Measurements from ENCODE around the gene PSMC3.

PSMC3 gene

DNA sequence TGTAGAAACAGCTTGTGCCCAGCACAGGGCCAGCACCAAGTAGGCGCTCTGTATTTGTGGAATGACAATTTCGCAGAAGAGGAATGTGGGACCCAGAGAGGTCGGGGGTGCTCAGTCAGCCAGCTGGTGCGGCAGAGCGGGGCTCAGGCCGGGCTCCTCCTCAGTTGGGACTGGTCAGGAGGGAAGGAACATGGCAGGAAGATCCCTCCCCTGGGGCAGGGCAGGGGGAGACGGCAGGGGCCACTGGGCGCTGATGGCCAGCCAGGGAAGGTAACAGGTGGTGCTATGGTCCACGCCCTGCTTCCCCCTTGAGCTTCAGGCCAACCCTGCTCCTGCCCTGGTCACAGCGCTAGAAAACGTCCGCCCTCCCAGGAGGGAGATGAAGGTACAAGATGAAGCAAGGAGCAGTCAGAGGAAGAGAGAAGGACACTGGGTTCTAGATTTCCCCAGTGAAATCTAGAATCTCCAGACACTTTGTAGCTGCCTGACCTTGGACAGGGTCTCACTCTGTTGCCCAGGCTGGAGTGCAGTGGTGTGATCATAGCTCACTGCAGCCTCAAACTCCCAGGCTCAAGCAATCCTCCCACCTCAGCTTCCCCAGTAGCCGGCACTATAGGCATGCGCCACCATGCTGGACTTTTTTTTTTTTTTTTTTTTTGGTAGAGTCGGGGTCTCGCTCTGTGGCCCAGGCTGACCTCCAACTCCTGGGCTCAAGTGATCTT is 34.4 kb downstream of the PSMC3 start:
- CTCF ChIA-PET, result interaction anchor here (0.6 to 0.8 kb wide), 2 partner anchors 17 to 60 kb away, joined by 3 read pairs; no protein-coding TSS in a partner anchor
- POLR2A ChIA-PET, result interaction anchor here (1.4 to 1.6 kb wide), 2 partner anchors 16 to 35 kb away, joined by 3 to 6 read pairs; partner anchors contain the start of gene SLC39A13
- DNase-seq (ENCODE audit: extremely low spot score), result no peak
- TF ChIP-seq CTBP1 (IDR thresholded peaks at IDR 0.05; ENCODE audit: borderline replicate concordance), result no peak

DNA sequence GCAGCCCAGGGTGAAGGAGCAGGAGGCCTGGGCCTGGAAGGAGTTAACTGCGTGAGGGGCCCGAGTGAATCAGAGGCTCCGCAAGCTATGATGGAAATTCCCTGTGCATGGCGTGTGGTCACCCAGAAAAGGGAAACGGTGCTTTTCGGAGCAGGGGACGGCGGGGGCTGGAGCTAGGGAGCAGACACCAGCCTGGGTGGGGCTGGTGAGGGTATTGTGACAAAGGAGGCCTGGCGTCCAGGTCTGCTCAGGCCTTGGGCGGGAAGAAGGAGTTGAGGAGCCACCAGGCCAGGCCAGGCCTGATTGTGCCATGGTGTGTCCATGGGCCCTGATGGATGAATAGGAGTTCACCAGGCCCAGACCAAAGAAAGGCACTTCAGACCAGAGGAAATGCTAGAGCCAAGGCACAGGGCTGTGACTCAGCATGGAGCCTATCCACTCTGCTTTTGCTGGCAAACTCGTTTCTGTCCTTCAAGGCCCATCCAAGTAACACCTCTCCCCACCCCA is 35.1 kb downstream of the PSMC3 start:
- TF ChIP-seq FOXM1 (IDR thresholded peaks at IDR 0.05; ENCODE audit: borderline replicate concordance) (no peak), TARDBP (IDR thresholded peaks at IDR 0.05) (no peak), CTBP1 (IDR thresholded peaks at IDR 0.05; ENCODE audit: borderline replicate concordance) (no peak), ARNT (IDR thresholded peaks at IDR 0.05) (no peak), PKNOX1 (IDR thresholded peaks at IDR 0.05) (no peak), L3MBTL2 (conservative IDR thresholded peaks at IDR 0.05) (no peak), BHLHE40 (IDR thresholded peaks at IDR 0.05; ENCODE audit: borderline replicate concordance) (no peak), HDGF (IDR thresholded peaks at IDR 0.05; ENCODE audit: borderline replicate concordance) (no peak), ELF4 (IDR thresholded peaks at IDR 0.05) (no peak), SP1 (IDR thresholded peaks at IDR 0.05) (no peak), ZNF384 (IDR thresholded peaks at IDR 0.05) (no peak), FOXK2 (IDR thresholded peaks at IDR 0.05) (no peak), FOXA1 (IDR thresholded peaks at IDR 0.05) (no peak), NFRKB (IDR thresholded peaks at IDR 0.05) (no peak), SUZ12 (IDR thresholded peaks at IDR 0.05) (no peak), LEF1 (IDR thresholded peaks at IDR 0.05; ENCODE audit: borderline replicate concordance) (no peak)
- POLR2A ChIA-PET, result interaction anchor here (1.4 to 2.2 kb wide), 3 partner anchors 9 to 36 kb away, joined by 3 to 6 read pairs (median 5); partner anchors contain the start of gene SLC39A13
- no peak for DNase-seq (ENCODE audit: extremely low spot score)
- CTCF ChIA-PET, result no interaction called here

DNA sequence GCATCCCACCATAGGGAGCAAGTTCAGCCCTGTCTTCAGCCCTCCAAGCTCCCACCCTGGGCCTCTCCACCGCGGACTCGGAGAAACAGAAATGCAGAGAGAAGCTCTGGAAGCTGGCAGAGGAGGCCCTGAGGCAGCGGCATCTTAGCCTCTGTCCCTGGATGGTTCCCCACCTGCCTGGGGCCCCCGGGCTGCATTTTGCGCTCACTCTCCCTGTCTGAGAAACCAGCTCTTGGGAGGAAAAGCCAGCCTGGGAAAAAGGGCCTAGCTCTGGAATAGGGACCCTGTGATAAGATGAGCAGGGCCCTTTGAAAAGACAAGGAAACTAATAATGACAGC is 35.8 kb downstream of the PSMC3 start:
- ChIA-PET POLR2A (interaction anchor here (2.2 kb wide), 1 partner anchor 10 kb away, joined by 5 read pairs; no protein-coding TSS in a partner anchor), CTCF (interaction anchor here (0.8 kb wide), 1 partner anchor 16 kb away, joined by 3 read pairs; no protein-coding TSS in a partner anchor)
- TF ChIP-seq CTBP1 (IDR thresholded peaks at IDR 0.05; ENCODE audit: borderline replicate concordance), result no peak
- no peak for TF ChIP-seq FOXK2 (IDR thresholded peaks at IDR 0.05)
- TF ChIP-seq PKNOX1 (IDR thresholded peaks at IDR 0.05), result no peak
- no peak for TF ChIP-seq L3MBTL2 (conservative IDR thresholded peaks at IDR 0.05)
- DNase-seq (ENCODE audit: extremely low spot score), result no peak

DNA sequence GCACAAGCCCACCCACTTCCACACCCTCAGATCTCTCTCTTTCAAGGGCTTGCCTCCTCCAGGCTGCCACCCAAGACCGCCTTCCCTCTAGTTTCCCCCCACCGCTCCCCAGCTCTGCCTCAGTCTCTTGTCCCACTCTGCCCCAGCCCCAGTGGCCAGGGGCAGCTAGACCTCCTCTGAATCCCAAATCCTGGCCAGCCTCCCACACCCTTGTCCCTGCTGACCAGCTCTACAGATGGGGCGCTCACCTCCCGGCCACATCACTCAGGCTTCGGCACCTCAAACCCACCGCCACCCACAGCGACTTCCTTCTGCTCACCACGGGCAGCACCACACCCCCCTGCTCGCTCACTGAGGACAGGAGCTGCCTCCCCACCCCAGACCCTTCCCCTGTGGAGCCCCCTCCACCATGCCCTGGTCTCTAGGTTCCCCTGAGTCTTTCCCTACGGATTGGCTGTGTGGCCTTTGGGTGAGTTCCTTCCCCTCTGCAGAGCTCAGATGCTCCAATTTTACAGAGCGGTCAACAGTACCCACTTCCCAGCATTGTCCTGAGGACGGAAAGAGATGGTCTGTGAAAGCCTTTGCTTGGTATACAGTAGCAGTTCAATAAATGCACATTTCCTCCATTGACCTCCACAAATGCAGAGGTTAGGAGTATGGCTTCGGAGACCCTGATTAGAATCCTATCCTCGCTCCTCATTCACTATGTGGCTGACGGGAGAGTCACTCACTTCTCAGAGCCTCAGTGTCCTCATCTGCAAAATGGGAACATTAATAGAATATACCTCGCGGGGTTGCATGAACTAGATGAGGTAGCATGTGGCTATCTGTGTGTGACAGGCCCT is 36.4 kb downstream of the PSMC3 start:
- TF ChIP-seq FOXM1 (IDR thresholded peaks at IDR 0.05; ENCODE audit: borderline replicate concordance) (no peak), SUZ12 (IDR thresholded peaks at IDR 0.05) (no peak), TARDBP (IDR thresholded peaks at IDR 0.05) (no peak), FOXK2 (IDR thresholded peaks at IDR 0.05) (no peak), SP1 (IDR thresholded peaks at IDR 0.05) (no peak), NFRKB (IDR thresholded peaks at IDR 0.05) (no peak), ARNT (IDR thresholded peaks at IDR 0.05) (no peak), PKNOX1 (IDR thresholded peaks at IDR 0.05) (no peak)
- DNase-seq (ENCODE audit: extremely low spot score), result no peak
- POLR2A ChIA-PET, result interaction anchor here (2.2 kb wide), 1 partner anchor 10 kb away, joined by 5 read pairs; no protein-coding TSS in a partner anchor
- CTCF ChIA-PET, result interaction anchor here (0.8 kb wide), 1 partner anchor 15 kb away, joined by 3 read pairs; no protein-coding TSS in a partner anchor

GRCh38 chr11:47388697-47389576 is 37.3 kb downstream of the PSMC3 start:
- no peak for TF ChIP-seq BHLHE40 (IDR thresholded peaks at IDR 0.05; ENCODE audit: borderline replicate concordance)
- TF ChIP-seq NFRKB (IDR thresholded peaks at IDR 0.05), result no peak
- no peak for TF ChIP-seq ARNT (IDR thresholded peaks at IDR 0.05)
- TF ChIP-seq SP1 (IDR thresholded peaks at IDR 0.05), result no peak
- no peak for TF ChIP-seq LEF1 (IDR thresholded peaks at IDR 0.05; ENCODE audit: borderline replicate concordance)
- TF ChIP-seq CTBP1 (IDR thresholded peaks at IDR 0.05; ENCODE audit: borderline replicate concordance), result no peak
- TF ChIP-seq ELF4 (IDR thresholded peaks at IDR 0.05), result no peak
- TF ChIP-seq FOXM1 (IDR thresholded peaks at IDR 0.05; ENCODE audit: borderline replicate concordance), result no peak
- no peak for TF ChIP-seq ZNF384 (IDR thresholded peaks at IDR 0.05)
- no peak for TF ChIP-seq PKNOX1 (IDR thresholded peaks at IDR 0.05)
- TF ChIP-seq L3MBTL2 (conservative IDR thresholded peaks at IDR 0.05), result no peak
- no peak for TF ChIP-seq TARDBP (IDR thresholded peaks at IDR 0.05)
- no peak for TF ChIP-seq FOXA1 (IDR thresholded peaks at IDR 0.05)
- TF ChIP-seq FOXK2 (IDR thresholded peaks at IDR 0.05), result no peak
- no peak for TF ChIP-seq HDGF (IDR thresholded peaks at IDR 0.05; ENCODE audit: borderline replicate concordance)
- DNase-seq (ENCODE audit: extremely low spot score), result no peak
- ChIA-PET POLR2A (interaction anchor here (1.2 to 2.2 kb wide), 2 partner anchors 11 kb away, joined by 5 to 6 read pairs; no protein-coding TSS in a partner anchor), CTCF (interaction anchor here (0.9 kb wide), 1 partner anchor 15 kb away, joined by 3 read pairs; no protein-coding TSS in a partner anchor)
